HG02943 (cell line): ENCODE data around the gene PRR3.

Experiments
- ATAC-seq: cut with Tn5 transposase; IDR thresholded peaks from one replicate; pipeline ENCODE4 v1.9.1; 2021; ENCODE audit warnings: mild to moderate bottlenecking, low read depth, moderate library complexity; ENCODE audit not compliant: unreplicated experiment

PRR3 gene

GRCh38 chr6:30611150-30611855, 54.2 kb downstream of the PRR3 start:
- ATAC-seq: no peak

DNA sequence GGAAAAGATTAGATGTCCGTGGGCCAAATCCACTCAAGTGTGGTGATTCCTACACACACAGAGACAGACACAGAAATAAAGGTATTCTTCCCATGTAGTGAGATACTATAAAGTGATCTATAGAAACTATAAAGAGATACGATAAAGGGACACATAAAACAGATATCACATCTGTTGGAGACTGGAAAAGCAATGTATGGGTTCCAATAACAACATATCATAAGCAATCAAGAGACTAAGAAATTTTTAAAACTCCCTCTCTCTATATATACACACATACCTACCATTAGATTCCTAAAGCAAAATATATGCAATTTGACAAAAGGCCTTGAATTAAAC, 54.7 kb downstream of the PRR3 start:
- ATAC-seq: no peak

DNA sequence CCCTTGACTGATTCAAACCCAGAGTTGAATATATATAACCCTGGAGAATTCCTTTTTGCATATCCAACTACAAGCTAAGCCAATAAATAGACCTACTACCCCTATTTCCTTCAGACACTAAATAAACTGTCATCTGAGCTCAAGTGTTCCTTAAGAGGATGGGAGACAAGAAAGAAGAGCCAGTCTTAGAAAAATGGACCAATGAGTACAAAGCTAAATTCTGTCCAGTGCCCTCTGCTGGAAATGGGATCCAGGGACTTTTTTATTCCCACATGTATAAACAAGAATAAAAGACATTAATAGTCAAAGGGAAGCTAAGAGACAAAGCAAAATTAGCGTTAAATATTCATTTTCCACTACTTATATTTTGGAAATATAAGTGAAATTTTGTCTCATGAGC, 55.1 kb downstream of the PRR3 start:
- ATAC-seq: no peak

DNA sequence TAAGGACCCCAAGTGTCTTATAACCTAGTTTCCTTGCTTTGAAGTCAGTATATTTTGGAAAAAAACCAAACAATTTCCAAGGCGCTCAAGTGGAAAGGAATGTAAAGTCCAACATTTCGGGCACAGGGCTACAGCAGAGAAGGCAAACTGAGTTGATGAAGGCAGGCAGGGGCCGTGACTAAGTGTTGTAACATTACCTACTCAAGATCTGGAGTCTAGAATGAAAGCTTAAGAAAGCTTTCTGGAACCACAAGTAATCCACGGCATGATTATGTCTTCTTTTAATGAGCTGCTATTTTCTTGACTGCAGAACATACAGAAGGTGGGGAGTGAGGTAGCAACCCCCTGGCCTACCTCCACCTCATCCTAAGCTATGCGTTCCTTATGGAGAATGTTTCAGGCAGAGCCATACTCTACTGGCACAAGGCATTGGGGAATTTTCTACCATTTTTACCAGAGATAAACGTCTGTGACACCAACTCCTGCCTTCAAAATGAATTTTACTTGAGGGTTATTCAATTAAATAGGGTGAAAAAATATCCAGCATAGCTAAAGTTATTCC, 55.7 kb downstream of the PRR3 start:
- ATAC-seq: no peak
